ENCODE data around the gene ANKRD13B.

GRCh38 chr17:29563816-29564215 is 29.1 kb upstream of the ANKRD13B start:
- TF ChIP-seq CTCF (IDR thresholded peaks at IDR 0.05): no peak
- no peak for TF ChIP-seq EP300 (IDR thresholded peaks at IDR 0.05)

All from tibial nerve (tissue), 4 donors.